PFSK-1 (cell line): ENCODE measurements around the gene SFI1.

Source experiments
- FOXP2 ChIP-seq: optimal IDR thresholded peaks from 2 replicates; pipeline ENCODE3; 2011; ENCODE audit warnings: borderline replicate concordance, control low read depth, inconsistent platforms; ENCODE audit not compliant: insufficient read depth; ENCODE audit errors: extremely low read length, extremely low read depth
- POLR2AphosphoS5 ChIP-seq: IDR thresholded peaks from 2 replicates; pipeline ENCODE4 v1.6.1; 2012; ENCODE audit warnings: low read depth, mild to moderate bottlenecking, control low read depth, low read length, moderate library complexity
- SIN3A ChIP-seq: IDR thresholded peaks from 2 replicates; pipeline ENCODE4 v1.6.1; 2012; ENCODE audit warnings: mild to moderate bottlenecking, low read length, moderate library complexity, borderline replicate concordance; ENCODE audit not compliant: insufficient read depth
- TAF1 ChIP-seq: IDR thresholded peaks from 2 replicates; pipeline ENCODE4 v1.6.1; 2012; ENCODE audit warnings: low read length, control low read depth, borderline replicate concordance; ENCODE audit not compliant: insufficient read depth
- TF ChIP-seq, protein P1 (sequence below), 2 experiments: IDR thresholded peaks; 2 replicates each; pipeline versions ENCODE4 v1.6.1 to v1.8.0; 2011 to 2012; ENCODE audit warnings: low read depth in 2 of 2, low read length in 2 of 2, control low read depth in 1 of 2, inconsistent platforms in 1 of 2, mild to moderate bottlenecking in 1 of 2, moderate library complexity in 1 of 2; ENCODE audit not compliant: insufficient read depth in 1 of 2

Gene SFI1

DNA sequence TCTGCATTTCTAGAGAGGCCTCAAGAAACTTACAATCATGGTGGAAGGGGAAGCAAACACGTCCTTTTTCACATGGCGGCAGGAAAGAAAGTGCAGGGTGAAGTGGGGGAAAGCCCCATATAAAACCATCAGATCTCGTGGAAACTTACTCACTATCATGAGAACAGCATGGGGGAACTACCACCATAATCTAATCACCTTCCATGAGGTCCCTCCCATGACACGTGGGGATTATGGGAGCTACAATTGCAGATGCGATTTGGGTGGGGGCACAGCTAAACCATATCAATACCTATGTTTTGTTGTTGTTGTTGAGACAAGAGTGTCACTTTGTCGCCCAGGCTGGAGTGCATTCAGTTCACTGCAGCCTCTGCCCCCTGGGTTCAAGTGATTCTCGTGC is 29.9 kb downstream of the SFI1 start:
- TF ChIP-seq, protein P1, sequence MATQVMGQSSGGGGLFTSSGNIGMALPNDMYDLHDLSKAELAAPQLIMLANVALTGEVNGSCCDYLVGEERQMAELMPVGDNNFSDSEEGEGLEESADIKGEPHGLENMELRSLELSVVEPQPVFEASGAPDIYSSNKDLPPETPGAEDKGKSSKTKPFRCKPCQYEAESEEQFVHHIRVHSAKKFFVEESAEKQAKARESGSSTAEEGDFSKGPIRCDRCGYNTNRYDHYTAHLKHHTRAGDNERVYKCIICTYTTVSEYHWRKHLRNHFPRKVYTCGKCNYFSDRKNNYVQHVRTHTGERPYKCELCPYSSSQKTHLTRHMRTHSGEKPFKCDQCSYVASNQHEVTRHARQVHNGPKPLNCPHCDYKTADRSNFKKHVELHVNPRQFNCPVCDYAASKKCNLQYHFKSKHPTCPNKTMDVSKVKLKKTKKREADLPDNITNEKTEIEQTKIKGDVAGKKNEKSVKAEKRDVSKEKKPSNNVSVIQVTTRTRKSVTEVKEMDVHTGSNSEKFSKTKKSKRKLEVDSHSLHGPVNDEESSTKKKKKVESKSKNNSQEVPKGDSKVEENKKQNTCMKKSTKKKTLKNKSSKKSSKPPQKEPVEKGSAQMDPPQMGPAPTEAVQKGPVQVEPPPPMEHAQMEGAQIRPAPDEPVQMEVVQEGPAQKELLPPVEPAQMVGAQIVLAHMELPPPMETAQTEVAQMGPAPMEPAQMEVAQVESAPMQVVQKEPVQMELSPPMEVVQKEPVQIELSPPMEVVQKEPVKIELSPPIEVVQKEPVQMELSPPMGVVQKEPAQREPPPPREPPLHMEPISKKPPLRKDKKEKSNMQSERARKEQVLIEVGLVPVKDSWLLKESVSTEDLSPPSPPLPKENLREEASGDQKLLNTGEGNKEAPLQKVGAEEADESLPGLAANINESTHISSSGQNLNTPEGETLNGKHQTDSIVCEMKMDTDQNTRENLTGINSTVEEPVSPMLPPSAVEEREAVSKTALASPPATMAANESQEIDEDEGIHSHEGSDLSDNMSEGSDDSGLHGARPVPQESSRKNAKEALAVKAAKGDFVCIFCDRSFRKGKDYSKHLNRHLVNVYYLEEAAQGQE (IDR thresholded peaks at IDR 0.05; ENCODE audit: insufficient read depth in 1 of 2, low read depth in 2 of 2, low read length in 2 of 2), result no peak
- TF ChIP-seq FOXP2 (no peak), TAF1 (no peak), SIN3A (no peak), POLR2AphosphoS5 (no peak)

DNA sequence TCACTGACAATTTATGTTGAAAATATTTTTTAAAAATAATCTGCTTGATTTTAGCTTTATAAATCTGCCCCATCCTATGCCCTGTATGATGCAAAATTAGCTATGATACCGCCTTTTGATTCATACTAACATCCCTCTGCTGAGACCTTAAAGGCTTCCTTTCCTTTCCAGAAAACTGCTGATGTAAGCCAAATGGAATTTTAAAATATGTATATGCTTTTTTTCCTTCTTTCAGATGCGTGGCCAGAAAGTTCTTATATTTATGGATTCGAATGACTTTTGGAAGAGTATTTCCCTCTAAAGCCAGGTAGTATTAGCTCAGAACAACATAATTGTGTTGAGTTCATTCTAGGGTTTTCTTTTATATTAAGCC is 34.5 kb downstream of the SFI1 start:
- TF ChIP-seq, protein P1 (IDR thresholded peaks at IDR 0.05; ENCODE audit: insufficient read depth in 1 of 2, low read depth in 2 of 2, low read length in 2 of 2), result no peak
- TF ChIP-seq TAF1 (no peak), POLR2AphosphoS5 (no peak), FOXP2 (no peak), SIN3A (no peak)

DNA sequence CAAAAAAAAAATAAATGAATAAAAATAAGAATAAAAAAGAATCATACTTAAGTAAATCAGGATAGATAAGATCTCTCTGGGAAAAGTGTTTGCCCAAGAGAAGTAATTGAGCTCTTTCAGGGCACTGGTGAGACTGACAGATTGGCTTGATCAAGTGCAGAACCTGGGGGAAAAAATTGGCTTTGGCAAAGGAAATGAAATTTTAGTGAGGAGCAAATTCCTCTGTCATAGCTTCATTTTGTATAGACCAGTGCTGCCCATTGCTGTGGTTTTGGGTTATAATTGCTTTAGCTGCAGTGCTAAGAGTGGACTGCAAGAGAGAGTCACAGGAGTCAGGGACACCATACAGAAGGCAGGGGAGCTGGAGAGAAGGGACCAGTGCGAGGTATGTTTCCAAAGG is 35.7 kb downstream of the SFI1 start:
- TF ChIP-seq FOXP2 (no peak), POLR2AphosphoS5 (no peak), TAF1 (no peak), SIN3A (no peak)
- TF ChIP-seq, protein P1 (IDR thresholded peaks at IDR 0.05; ENCODE audit: insufficient read depth in 1 of 2, low read depth in 2 of 2, low read length in 2 of 2), result no peak

DNA sequence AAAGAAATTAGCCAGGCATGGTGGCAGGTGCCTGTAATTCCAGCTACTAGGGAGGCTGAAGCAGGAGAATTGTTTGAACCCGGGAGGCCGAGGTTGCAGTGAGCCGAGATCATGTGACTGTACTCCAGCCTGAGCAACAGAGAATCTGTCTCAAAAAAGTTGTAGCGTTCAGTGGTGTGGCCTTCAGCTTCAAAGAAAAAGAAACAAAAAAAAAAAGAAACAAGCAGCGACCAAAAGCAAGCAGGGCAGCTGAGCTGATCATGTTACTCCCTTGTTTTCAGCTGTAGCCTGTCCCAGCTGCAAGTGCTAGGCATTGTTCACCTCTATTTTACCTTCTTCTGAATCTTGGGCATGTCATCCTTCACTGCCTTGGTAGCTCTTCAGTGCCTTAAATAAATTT is 37.0 kb downstream of the SFI1 start:
- TF ChIP-seq TAF1 (no peak), FOXP2 (no peak), SIN3A (no peak), POLR2AphosphoS5 (no peak)
- TF ChIP-seq, protein P1 (IDR thresholded peaks at IDR 0.05; ENCODE audit: insufficient read depth in 1 of 2, low read depth in 2 of 2, low read length in 2 of 2), result no peak

DNA sequence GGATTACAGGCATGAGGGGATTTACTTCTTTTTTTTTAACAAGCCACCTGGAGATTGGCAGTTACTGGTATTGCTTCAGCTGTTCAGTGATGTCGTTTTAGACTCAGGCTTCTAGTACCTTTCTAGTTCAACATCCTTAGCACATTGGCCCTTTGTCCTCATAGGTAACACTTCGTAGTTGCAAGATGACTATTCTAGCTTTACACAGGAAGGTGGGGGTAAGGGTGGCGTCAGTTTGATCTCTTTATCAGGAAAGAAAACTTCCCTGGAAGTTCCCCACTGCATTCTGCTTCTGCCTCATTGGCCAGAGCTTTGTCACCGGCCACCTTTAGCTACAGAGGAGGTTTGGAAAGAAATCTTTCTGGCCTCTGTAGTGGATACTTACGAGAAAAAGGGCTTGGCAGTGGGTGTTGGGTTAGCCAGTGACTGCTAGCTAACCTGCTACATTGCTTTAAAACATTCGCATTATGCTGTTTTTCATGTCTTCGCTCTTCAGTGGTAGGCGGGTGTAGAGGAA is 40.7 kb downstream of the SFI1 start:
- TF ChIP-seq, protein P1 (IDR thresholded peaks at IDR 0.05; ENCODE audit: insufficient read depth in 1 of 2, low read depth in 2 of 2, low read length in 2 of 2), result no peak
- TF ChIP-seq POLR2AphosphoS5 (no peak), FOXP2 (no peak), TAF1 (no peak)
